Measurements from ENCODE around the gene DTD1.
"Not testable (repeated sequence)": the region's sequence is repeated elsewhere in the genome, so short reads cannot be mapped to it uniquely, and the experiment has no call there.

Gene DTD1

DNA sequence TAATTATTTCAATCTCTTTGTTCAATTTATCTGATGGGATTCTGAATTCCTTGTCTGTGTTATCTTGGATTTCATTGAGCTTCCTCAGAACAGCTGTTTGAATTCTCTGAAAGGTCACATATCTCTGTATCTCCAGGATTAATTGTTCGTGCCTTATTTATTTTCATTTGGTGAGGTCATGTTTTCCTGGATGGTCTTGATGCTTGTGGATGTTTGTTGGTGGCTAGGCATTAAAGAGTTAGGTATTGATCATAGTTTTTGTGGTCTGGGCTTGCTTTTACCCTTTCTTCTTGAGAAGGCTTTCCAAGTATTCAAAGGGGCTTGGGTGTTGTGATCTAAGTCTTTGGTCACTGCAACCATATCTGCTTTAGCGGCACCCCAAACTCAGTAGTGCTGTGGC is 186.4 kb downstream of the DTD1 start:
- Histone ChIP-seq H3K27ac (ENCODE audit: low read depth in 2 of 2, low read length in 2 of 2) (no peak overlapping the region), H3K36me3 (ENCODE audit: control insufficient read depth in 2 of 2, insufficient read depth in 2 of 2, low read length in 2 of 2) (no peaks in the 10 kb centered on the region), H3K27me3 (ENCODE audit: control insufficient read depth in 2 of 2, insufficient read depth in 2 of 2, low read length in 2 of 2) (no peaks in the 10 kb centered on the region), H3K9ac (ENCODE audit: low read depth in 1 of 2, low read length in 2 of 2) (no peak overlapping the region), H3K4me3 (ENCODE audit: low read length in 2 of 2) (no peak overlapping the region), H3K9me3 (ENCODE audit: control insufficient read depth in 2 of 2, low read length in 2 of 2) (no peaks in the 10 kb centered on the region), H3K4me1 (ENCODE audit: control insufficient read depth in 2 of 2, insufficient read depth in 2 of 2, low read length in 2 of 2) (no peaks in the 10 kb centered on the region)

DNA sequence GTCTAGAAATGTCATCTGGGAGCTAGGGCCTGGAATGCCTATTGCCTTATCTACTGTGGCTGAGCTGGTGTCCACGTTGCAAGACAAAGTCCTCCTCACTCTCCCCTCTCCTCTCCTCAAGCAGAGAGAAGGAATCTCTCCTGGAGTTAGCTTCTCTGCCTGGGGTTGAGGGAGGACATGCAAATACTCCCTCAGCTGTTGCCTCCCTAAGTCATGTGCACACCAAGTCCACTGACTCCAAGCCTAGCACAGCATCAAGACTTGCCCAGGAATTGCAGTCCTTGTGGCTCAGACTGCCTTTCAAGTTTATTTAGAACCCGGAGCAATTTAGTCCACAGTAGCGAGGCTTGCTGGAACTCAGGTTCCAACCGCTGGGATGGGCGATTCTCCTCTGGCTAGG is 187.8 kb downstream of the DTD1 start:
- no peaks in the 10 kb centered on the region for H3K4me1 ChIP-seq (ENCODE audit: control insufficient read depth in 2 of 2, insufficient read depth in 2 of 2, low read length in 2 of 2)
- H3K27ac ChIP-seq (ENCODE audit: low read depth in 2 of 2, low read length in 2 of 2), result no peak overlapping the region

DNA sequence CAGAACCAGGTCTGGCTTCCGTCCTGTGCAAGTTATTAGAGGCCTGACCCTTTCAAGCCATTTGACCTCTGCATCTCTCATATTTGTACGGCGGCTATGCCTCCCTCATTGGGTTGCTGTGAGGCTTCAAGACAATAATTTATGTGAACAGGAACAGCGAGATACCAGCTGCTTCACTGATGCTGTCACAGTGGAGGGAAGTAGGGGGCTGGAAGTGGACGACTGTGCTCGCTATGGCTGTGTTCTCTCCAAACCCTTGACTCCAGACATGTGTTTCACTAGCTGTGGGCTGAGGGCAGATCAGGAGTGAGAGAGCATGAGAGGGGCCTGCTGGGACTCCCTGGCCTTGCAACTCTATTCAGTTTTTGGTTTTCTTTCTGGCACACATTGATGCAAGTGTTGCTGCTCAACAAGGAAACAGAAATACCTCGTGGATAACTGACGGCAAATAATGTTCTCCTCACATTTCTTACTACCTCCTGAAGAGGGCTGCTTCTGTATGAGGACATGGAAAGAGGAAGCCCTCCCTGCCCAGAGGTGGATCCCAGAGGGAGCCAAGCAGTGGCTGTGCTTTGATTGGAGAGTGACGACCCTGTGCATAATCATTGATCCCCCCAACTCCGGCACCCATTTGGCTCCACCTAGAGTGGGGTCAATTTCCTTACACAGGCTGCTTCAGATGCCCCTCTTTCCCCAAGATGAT is 191.0 kb downstream of the DTD1 start:
- Histone ChIP-seq H3K4me1 (ENCODE audit: control insufficient read depth in 2 of 2, insufficient read depth in 2 of 2, low read length in 2 of 2) (no peaks in the 10 kb centered on the region), H3K9me3 (ENCODE audit: control insufficient read depth in 2 of 2, low read length in 2 of 2) (no peaks in the 10 kb centered on the region), H3K4me3 (ENCODE audit: low read length in 2 of 2) (no peak overlapping the region), H3K27me3 (ENCODE audit: control insufficient read depth in 2 of 2, insufficient read depth in 2 of 2, low read length in 2 of 2) (no peaks in the 10 kb centered on the region), H3K27ac (ENCODE audit: low read depth in 2 of 2, low read length in 2 of 2) (no peak overlapping the region), H3K36me3 (ENCODE audit: control insufficient read depth in 2 of 2, insufficient read depth in 2 of 2, low read length in 2 of 2) (no peaks in the 10 kb centered on the region), H3K9ac (ENCODE audit: low read depth in 1 of 2, low read length in 2 of 2) (no peak overlapping the region)

More for the DNA sequence above, 187.8 kb downstream of the DTD1 start:
- Histone ChIP-seq H3K36me3 (ENCODE audit: control insufficient read depth in 2 of 2, insufficient read depth in 2 of 2, low read length in 2 of 2) (no peaks in the 10 kb centered on the region), H3K9ac (ENCODE audit: low read depth in 1 of 2, low read length in 2 of 2) (no peak overlapping the region), H3K9me3 (ENCODE audit: control insufficient read depth in 2 of 2, low read length in 2 of 2) (no peaks in the 10 kb centered on the region), H3K27me3 (ENCODE audit: control insufficient read depth in 2 of 2, insufficient read depth in 2 of 2, low read length in 2 of 2) (no peaks in the 10 kb centered on the region), H3K4me3 (ENCODE audit: low read length in 2 of 2) (no peak overlapping the region)

DNA sequence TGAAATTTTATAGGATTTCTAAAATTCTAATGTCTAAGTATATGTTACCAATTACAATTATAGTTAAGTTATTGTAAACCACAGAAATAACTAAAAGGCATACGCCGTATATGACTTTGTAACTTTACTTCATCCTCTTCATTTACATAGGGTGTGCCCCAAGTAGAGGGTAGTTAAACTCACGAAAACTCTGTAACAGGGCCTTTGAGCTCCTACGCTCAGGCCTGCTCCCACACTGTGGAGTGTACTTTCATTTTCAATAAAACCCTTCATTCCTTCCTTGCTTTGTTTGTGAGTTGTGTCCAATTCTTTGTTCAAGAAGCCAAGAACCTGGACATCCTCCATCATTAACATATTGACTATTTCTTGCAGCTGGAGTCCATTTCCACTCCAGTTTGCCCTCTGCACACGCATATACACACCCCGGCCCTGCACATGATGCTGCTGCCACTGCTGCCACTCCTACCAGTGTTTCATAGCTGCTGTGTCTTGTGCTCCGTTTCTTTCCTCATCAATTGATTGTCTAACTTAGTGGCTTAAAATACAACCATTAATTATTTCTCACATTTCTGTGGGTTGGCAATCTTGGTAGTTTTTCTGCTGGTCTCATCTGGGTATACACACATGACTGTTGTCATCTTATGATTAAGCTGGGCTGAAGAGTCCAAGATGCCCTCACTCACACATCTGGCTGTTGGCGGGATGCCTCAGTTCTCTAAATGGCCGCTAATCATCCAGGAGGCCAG is 192.7 kb downstream of the DTD1 start:
- no peaks in the 10 kb centered on the region for H3K36me3 ChIP-seq (ENCODE audit: control insufficient read depth in 2 of 2, insufficient read depth in 2 of 2, low read length in 2 of 2)
- no peak overlapping the region for H3K9ac ChIP-seq (ENCODE audit: low read depth in 1 of 2, low read length in 2 of 2)
- no peaks in the 10 kb centered on the region for H3K4me1 ChIP-seq (ENCODE audit: control insufficient read depth in 2 of 2, insufficient read depth in 2 of 2, low read length in 2 of 2)
- H3K9me3 ChIP-seq (ENCODE audit: control insufficient read depth in 2 of 2, low read length in 2 of 2), result no peaks in the 10 kb centered on the region
- no peak overlapping the region for H3K27ac ChIP-seq (ENCODE audit: low read depth in 2 of 2, low read length in 2 of 2)
- H3K4me3 ChIP-seq (ENCODE audit: low read length in 2 of 2), result no peak overlapping the region
- no peaks in the 10 kb centered on the region for H3K27me3 ChIP-seq (ENCODE audit: control insufficient read depth in 2 of 2, insufficient read depth in 2 of 2, low read length in 2 of 2)

DNA sequence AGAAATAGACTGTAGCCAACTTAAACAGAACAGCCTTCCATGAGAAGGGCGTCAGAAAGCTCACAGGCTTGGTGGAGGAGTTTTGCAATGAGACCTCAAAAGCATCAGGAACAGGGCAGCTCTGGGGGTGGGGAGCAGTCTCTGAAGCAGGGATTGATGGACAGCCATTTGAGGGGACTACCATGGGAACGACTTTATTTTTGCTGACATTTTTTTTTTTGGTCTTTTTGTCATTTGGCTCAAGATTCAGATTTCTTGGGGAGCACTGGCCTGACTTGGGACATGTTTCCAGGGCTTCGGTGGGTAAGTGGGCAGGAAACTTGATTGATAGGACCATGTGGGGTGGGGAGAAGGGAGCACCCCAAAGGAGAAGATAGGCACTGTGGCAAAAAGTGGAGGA is 193.7 kb downstream of the DTD1 start:
- H3K27me3 ChIP-seq (ENCODE audit: control insufficient read depth in 2 of 2, insufficient read depth in 2 of 2, low read length in 2 of 2), result no peaks in the 10 kb centered on the region
- no peak overlapping the region for H3K4me3 ChIP-seq (ENCODE audit: low read length in 2 of 2)
- H3K9me3 ChIP-seq (ENCODE audit: control insufficient read depth in 2 of 2, low read length in 2 of 2), result no peaks in the 10 kb centered on the region
- H3K36me3 ChIP-seq (ENCODE audit: control insufficient read depth in 2 of 2, insufficient read depth in 2 of 2, low read length in 2 of 2), result no peaks in the 10 kb centered on the region
- H3K27ac ChIP-seq (ENCODE audit: low read depth in 2 of 2, low read length in 2 of 2), result no peak overlapping the region
- H3K4me1 ChIP-seq (ENCODE audit: control insufficient read depth in 2 of 2, insufficient read depth in 2 of 2, low read length in 2 of 2), result no peaks in the 10 kb centered on the region
- H3K9ac ChIP-seq (ENCODE audit: low read depth in 1 of 2, low read length in 2 of 2), result no peak overlapping the region

DNA sequence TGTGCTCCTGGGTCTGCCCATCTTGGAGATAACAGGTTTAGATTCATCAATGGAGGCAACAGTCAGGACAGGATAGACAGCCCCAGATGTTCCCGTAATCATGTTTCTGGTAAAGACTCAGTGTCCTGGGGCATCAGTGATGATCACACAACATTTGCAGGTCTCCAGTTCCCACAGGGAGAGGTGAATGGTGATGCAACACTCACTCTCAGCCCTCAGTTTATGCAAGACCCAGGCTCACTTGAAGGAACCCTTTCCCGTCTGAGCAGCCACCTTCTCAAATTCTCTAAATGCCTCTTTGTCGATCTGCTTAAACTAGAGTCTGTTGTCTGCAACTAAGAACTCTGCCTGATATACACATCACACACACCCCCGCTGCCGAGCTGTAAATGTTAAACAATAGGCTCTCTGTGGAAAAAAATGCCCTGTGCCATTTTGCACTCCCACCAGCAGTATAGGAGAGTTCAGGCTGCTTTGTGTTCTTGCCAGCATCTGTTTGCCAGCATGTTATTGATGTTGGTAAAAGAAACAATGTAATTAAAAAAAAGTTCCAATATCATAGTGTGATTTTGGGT is 195.6 kb downstream of the DTD1 start:
- peaks cover 0 to 2% of the 10 kb centered on the region in 2 donors for H3K27me3 ChIP-seq (ENCODE audit: control insufficient read depth in 2 of 2, insufficient read depth in 2 of 2, low read length in 2 of 2)
- H3K9me3 ChIP-seq (ENCODE audit: control insufficient read depth in 2 of 2, low read length in 2 of 2), result no peaks in the 10 kb centered on the region
- no peaks in the 10 kb centered on the region for H3K4me1 ChIP-seq (ENCODE audit: control insufficient read depth in 2 of 2, insufficient read depth in 2 of 2, low read length in 2 of 2)
- no peak overlapping the region for H3K9ac ChIP-seq (ENCODE audit: low read depth in 1 of 2, low read length in 2 of 2)
- H3K27ac ChIP-seq (ENCODE audit: low read depth in 2 of 2, low read length in 2 of 2), result no peak overlapping the region
- no peak overlapping the region for H3K4me3 ChIP-seq (ENCODE audit: low read length in 2 of 2)
- no peaks in the 10 kb centered on the region for H3K36me3 ChIP-seq (ENCODE audit: control insufficient read depth in 2 of 2, insufficient read depth in 2 of 2, low read length in 2 of 2)

DNA sequence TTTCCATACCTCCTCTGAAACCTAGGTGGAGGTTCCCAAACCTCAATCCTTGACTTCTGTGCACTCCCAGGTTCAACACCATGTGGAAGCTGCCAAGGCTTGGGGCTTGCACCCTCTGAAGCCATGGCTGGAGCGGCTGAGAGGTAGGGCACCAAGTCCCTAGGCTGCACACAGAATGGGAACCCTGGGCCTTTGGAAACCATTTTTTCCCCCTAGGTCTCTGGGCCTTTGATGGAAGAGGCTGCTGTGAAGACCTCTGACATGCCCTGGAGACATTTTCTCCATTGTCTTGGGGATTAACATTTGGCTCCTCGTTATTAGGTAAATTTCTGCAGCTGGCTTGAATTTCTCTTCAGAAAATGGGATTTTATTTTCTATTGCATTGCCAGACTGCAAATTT is 199.2 kb downstream of the DTD1 start:
- H3K27ac ChIP-seq (ENCODE audit: low read depth in 2 of 2, low read length in 2 of 2); H3K4me1 ChIP-seq (ENCODE audit: control insufficient read depth in 2 of 2, insufficient read depth in 2 of 2, low read length in 2 of 2); H3K9me3 ChIP-seq (ENCODE audit: control insufficient read depth in 2 of 2, low read length in 2 of 2); H3K4me3 ChIP-seq (ENCODE audit: low read length in 2 of 2); H3K36me3 ChIP-seq (ENCODE audit: control insufficient read depth in 2 of 2, insufficient read depth in 2 of 2, low read length in 2 of 2); H3K9ac ChIP-seq (ENCODE audit: low read depth in 1 of 2, low read length in 2 of 2); H3K27me3 ChIP-seq (ENCODE audit: control insufficient read depth in 2 of 2, insufficient read depth in 2 of 2, low read length in 2 of 2): not testable (repeated sequence)

DNA sequence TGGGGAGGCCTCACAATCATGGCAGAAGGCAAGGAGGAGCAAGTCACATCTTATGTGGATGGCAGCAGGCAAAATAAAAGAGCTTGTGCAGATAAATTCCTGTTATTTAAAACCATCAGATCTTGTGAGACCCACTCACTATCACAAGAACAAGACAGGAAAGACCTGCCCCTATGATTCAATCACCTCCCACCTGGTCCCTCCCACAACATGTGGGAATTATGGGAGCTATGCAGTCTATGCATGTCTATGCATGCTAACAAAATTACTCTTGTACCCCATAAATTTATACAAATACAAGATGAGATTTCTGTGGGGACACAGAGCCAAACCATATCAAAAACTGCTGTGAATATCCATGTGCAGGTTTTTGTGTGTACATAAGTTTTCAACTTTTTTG is 200.2 kb downstream of the DTD1 start:
- H3K4me1 ChIP-seq (ENCODE audit: control insufficient read depth in 2 of 2, insufficient read depth in 2 of 2, low read length in 2 of 2), result no peaks in the 10 kb centered on the region
- no peaks in the 10 kb centered on the region for H3K9me3 ChIP-seq (ENCODE audit: control insufficient read depth in 2 of 2, low read length in 2 of 2)
- H3K4me3 ChIP-seq (ENCODE audit: low read length in 2 of 2), result no peak overlapping the region
- H3K27me3 ChIP-seq (ENCODE audit: control insufficient read depth in 2 of 2, insufficient read depth in 2 of 2, low read length in 2 of 2), result peaks cover 2 to 5% of the 10 kb centered on the region in 2 donors
- H3K9ac ChIP-seq (ENCODE audit: low read depth in 1 of 2, low read length in 2 of 2), result no peak overlapping the region
- H3K36me3 ChIP-seq (ENCODE audit: control insufficient read depth in 2 of 2, insufficient read depth in 2 of 2, low read length in 2 of 2), result no peaks in the 10 kb centered on the region
- H3K27ac ChIP-seq (ENCODE audit: low read depth in 2 of 2, low read length in 2 of 2), result no peak overlapping the region

DNA sequence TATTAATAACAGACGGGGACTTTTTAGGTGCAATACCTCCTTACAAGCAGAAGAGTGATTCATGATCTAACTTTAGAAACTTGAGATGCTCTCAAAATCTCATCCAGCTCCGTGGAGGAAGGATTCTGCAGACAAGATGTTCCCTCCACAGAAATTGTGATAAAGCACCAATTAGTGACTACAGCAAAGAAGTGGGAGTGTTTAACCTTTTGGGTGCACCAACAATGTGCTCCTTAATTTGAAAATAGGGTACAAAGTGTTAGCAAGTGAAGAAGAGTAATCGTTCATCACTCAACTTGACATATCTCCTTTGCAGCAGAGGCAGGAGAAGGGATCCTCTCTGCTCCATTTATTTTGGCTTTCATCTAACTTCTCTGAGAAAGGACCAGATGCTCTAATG is 202.9 kb downstream of the DTD1 start:
- H3K27ac ChIP-seq (ENCODE audit: low read depth in 2 of 2, low read length in 2 of 2), result no peak overlapping the region
- H3K9ac ChIP-seq (ENCODE audit: low read depth in 1 of 2, low read length in 2 of 2), result no peak overlapping the region
- peaks cover 2 to 5% of the 10 kb centered on the region in 2 donors for H3K4me1 ChIP-seq (ENCODE audit: control insufficient read depth in 2 of 2, insufficient read depth in 2 of 2, low read length in 2 of 2)
- H3K4me3 ChIP-seq (ENCODE audit: low read length in 2 of 2), result no peak overlapping the region
- H3K9me3 ChIP-seq (ENCODE audit: control insufficient read depth in 2 of 2, low read length in 2 of 2), result no peaks in the 10 kb centered on the region
- no peaks in the 10 kb centered on the region for H3K36me3 ChIP-seq (ENCODE audit: control insufficient read depth in 2 of 2, insufficient read depth in 2 of 2, low read length in 2 of 2)
- peaks cover 2 to 5% of the 10 kb centered on the region in 2 donors for H3K27me3 ChIP-seq (ENCODE audit: control insufficient read depth in 2 of 2, insufficient read depth in 2 of 2, low read length in 2 of 2)

DNA sequence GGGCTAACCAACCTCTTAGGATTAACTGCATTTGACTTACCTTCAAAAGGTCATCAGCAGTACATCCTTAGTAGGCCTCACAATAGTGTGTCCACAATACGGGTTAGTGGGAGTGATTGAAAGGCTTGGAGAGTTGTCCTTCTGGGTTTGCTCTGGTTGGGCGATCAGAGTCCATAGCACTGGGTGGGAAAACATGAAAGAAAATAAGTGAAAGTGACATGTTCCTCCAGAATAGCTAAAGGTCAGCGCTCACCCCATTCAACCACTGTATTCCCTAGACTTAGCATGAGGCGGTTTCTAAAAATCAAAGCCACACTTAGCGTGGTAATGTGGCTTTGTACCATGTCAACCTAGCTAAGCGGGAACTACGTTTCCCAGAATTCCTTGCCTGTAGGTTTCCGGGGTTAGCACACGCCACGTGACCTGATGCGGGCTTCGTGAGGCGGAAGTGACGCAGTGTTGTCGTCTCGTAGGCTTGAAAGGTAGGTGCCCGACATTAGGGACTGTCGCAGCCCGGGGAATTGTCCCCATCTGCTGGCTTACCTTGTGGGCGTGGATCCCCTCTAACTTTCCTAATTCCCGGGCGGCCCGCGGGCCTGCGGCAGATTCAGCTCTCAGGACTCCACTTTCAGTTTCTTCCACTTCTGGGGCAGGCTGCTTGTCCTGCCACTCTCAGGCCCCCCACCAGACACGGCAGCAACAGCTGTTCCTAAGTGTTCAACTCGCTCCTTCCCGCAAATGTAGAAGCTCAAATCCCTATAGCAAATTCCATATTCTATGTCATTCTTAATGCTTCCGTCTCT is 206.0 kb downstream of the DTD1 start:
- Histone ChIP-seq H3K36me3 (ENCODE audit: control insufficient read depth in 2 of 2, insufficient read depth in 2 of 2, low read length in 2 of 2) (no peaks in the 10 kb centered on the region), H3K4me1 (ENCODE audit: control insufficient read depth in 2 of 2, insufficient read depth in 2 of 2, low read length in 2 of 2) (peaks cover 2 to 5% of the 10 kb centered on the region in 2 donors), H3K4me3 (ENCODE audit: low read length in 2 of 2) (peak overlapping the region; percentile 85 to 97), H3K27me3 (ENCODE audit: control insufficient read depth in 2 of 2, insufficient read depth in 2 of 2, low read length in 2 of 2) (no peaks in the 10 kb centered on the region), H3K27ac (ENCODE audit: low read depth in 2 of 2, low read length in 2 of 2) (peak overlapping the region; percentile 84 to 87), H3K9me3 (ENCODE audit: control insufficient read depth in 2 of 2, low read length in 2 of 2) (no peaks in the 10 kb centered on the region), H3K9ac (ENCODE audit: low read depth in 1 of 2, low read length in 2 of 2) (peak overlapping the region; percentile 82 to 88)

Data from mucosa of rectum (tissue), 2 donors.